NCI-H2107 (cell line): ENCODE data around the gene CSPG5.

Source experiments
- DNase-seq: peaks from one replicate; lab custom pipeline; 2025; lab: John Stamatoyannopoulos, UW

Gene CSPG5

GRCh38 chr3:47536967-47537366 lies 41.7 kb downstream of the CSPG5 start:
- DNase-seq = no peak

- no peak for DNase-seq
Measured at GRCh38 chr3:47536221-47536891, 42.3 kb downstream of the CSPG5 start.

GRCh38 chr3:47533996-47534454 lies 44.6 kb downstream of the CSPG5 start:
- DNase-seq = no peak

GRCh38 chr3:47533481-47533880 lies 45.2 kb downstream of the CSPG5 start:
- DNase-seq = no peak

GRCh38 chr3:47527952-47528725 lies 50.5 kb downstream of the CSPG5 start:
- no peak for DNase-seq

GRCh38 chr3:47525617-47526016 lies 53.0 kb downstream of the CSPG5 start:
- DNase-seq = no peak

- no peak for DNase-seq
Measured at GRCh38 chr3:47523310-47524073, 55.2 kb downstream of the CSPG5 start.

- DNase-seq = peak; percentile 50
Measured at GRCh38 chr3:47522082-47522987, 56.3 kb downstream of the CSPG5 start.

GRCh38 chr3:47520756-47521155 lies 57.9 kb downstream of the CSPG5 start:
- no peak for DNase-seq

GRCh38 chr3:47517937-47518336 lies 60.7 kb downstream of the CSPG5 start:
- DNase-seq = no peak

GRCh38 chr3:47515864-47516319 lies 62.8 kb downstream of the CSPG5 start:
- no peak for DNase-seq

- DNase-seq = no peak
Measured at GRCh38 chr3:47515100-47515499, 63.6 kb downstream of the CSPG5 start.

- peak; percentile 79 for DNase-seq
Measured at GRCh38 chr3:47513125-47513929, 65.3 kb downstream of the CSPG5 start, which contains the start of gene ELP6. Gene ELP6, minus strand, starts transcription at chr3:47513712. Its CDS starts 122 bp downstream, at chr3:47513590.

- DNase-seq = no peak
Measured at GRCh38 chr3:47512416-47513124, 66.1 kb downstream of the CSPG5 start.
